GM06990 (cell line): ENCODE measurements around the gene KLC4.

Source experiments
- DNase-seq: peaks from one replicate; pipeline ENCODE4 v3.0.0-alpha.2; 2011; ENCODE audit not compliant: insufficient read length; ENCODE audit errors: extremely low read depth
- H3K27me3 ChIP-seq: replicated peaks from 2 replicates; pipeline ENCODE4 v1.6.0; 2011; ENCODE audit warnings: low read length; ENCODE audit not compliant: control insufficient read depth, insufficient read depth
- H3K36me3 ChIP-seq: 2 replicates; pipeline ENCODE4 v1.5.1; 2011; ENCODE audit warnings: low read length; ENCODE audit not compliant: control insufficient read depth, insufficient read depth
- H3K4me3 ChIP-seq: replicated peaks from 2 replicates; pipeline ENCODE4 v1.5.1; 2011; ENCODE audit warnings: low read depth, mild to moderate bottlenecking, control low read depth, low read length
- TF ChIP-seq, protein P1 (sequence below): IDR thresholded peaks from 2 replicates; pipeline ENCODE4 v1.5.1; 2011; ENCODE audit warnings: low read length, control low read depth, mild to moderate bottlenecking, inconsistent platforms; ENCODE audit not compliant: insufficient read depth, poor library complexity, severe bottlenecking

Gene KLC4

DNA sequence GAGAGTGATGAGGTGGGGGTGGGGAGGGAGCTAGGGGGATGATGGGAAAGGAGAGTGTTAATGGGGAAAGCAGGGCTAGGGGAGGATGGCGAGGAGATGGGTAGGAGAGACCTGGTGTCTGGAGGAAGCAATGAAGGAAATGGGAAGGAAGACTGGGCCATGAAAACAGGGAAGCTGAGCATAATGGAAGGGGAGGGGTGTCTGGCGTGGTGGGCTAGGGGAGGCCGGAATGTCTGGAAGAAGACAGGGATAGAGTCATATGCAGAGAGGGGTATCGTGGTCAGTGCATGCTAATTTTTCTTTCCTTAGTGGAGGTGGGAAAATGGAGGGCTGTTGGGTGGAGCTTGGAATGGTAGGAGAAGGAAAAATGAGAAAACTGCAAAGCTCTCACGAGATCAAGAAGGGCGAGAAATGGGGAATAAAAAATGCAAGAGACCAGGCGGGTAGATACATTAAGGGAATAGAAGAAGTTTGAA, 45.0 kb upstream of the KLC4 start:
- peaks cover 26% of the 10 kb centered on the region for H3K36me3 ChIP-seq
- H3K4me3 ChIP-seq, result peak overlapping the region; percentile 65
- TF ChIP-seq, protein P1, sequence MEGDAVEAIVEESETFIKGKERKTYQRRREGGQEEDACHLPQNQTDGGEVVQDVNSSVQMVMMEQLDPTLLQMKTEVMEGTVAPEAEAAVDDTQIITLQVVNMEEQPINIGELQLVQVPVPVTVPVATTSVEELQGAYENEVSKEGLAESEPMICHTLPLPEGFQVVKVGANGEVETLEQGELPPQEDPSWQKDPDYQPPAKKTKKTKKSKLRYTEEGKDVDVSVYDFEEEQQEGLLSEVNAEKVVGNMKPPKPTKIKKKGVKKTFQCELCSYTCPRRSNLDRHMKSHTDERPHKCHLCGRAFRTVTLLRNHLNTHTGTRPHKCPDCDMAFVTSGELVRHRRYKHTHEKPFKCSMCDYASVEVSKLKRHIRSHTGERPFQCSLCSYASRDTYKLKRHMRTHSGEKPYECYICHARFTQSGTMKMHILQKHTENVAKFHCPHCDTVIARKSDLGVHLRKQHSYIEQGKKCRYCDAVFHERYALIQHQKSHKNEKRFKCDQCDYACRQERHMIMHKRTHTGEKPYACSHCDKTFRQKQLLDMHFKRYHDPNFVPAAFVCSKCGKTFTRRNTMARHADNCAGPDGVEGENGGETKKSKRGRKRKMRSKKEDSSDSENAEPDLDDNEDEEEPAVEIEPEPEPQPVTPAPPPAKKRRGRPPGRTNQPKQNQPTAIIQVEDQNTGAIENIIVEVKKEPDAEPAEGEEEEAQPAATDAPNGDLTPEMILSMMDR, result no peak
- H3K27me3 ChIP-seq, result no peaks in the 10 kb centered on the region
- DNase-seq, result no peak

DNA sequence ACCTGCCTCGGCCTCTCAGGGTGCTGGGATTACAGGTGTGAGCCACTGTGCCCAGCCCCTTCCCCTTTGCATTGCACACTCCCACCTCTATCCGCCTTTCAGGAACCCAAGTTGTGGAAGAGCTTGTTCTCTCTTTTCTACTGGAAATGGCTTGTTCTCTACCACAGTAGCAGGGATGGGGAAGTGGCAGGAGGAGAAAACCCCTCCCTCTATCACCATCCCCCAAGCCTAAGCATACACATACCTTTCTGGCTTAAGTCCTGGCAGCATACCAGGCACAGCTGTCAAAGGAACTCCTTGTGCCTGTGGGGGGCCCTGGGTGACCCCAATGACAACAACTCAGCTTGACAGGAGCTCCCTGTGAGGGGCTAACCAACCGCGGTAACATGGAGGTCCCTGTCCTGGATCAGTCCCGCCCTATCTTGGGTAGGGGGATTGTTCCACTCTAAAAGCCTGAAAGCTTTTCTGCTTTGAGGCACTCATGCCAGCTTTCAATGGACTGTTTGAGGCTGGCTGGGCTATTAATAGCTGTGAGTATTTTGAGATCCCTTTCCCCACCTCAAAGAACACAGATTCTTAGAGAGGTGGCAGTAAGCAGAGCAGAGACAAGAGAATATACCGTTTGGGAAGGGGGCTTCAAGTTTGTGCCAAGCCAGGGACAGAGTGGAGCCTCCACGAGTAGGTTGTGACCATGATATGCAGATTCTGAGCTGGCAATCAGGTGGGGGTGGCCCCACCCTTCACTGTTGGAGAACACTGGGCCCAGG, 43.1 kb upstream of the KLC4 start:
- H3K27me3 ChIP-seq, result no peaks in the 10 kb centered on the region
- no peak overlapping the region for H3K4me3 ChIP-seq
- no peak for DNase-seq
- TF ChIP-seq, protein P1, result no peak
- H3K36me3 ChIP-seq, result peaks cover 18% of the 10 kb centered on the region

DNA sequence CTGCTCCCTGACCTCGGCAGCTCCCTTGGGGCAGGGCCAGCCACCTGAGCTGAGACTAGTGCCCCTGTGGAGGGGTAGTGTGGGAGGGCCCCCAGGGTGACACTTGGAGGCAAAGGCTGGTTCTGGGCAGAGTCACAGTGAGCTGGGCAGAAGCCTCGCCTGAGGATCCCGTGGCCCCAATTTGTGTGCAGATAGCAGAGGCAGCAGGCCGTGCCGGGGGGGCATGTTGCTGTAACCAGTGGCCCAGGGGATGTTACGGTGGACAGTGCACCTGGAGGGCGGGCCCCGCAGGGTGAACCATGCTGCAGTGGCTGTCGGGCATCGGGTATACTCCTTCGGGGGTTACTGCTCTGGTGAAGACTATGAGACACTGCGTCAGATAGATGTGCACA, 42.5 kb upstream of the KLC4 start:
- no peak for DNase-seq
- H3K4me3 ChIP-seq, result no peak overlapping the region
- H3K36me3 ChIP-seq, result peaks cover 14% of the 10 kb centered on the region
- TF ChIP-seq, protein P1, result no peak
- H3K27me3 ChIP-seq, result no peaks in the 10 kb centered on the region

DNA sequence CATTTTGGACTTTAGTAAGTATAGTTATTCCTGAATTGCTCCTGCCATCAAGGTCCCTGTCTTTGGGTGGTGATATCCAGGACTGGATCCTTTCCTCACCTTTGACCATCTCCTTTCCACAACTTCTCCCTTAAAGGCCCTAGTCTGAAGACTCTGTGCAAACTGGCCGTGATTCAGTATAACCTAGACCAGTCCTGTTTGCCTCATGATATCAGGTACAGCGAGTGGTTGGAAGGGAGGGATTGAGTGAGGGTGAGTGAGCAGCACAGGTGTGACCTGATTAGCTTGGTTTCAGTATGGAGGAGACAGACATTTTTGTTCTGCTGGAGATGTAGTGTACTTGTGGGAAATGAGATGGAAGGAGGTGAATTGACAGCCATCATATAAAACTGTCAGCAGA, 40.3 kb upstream of the KLC4 start:
- TF ChIP-seq, protein P1, result no peak
- Histone ChIP-seq H3K27me3 (no peaks in the 10 kb centered on the region), H3K4me3 (no peak overlapping the region), H3K36me3 (peaks cover 11% of the 10 kb centered on the region)
- DNase-seq, result no peak

DNA sequence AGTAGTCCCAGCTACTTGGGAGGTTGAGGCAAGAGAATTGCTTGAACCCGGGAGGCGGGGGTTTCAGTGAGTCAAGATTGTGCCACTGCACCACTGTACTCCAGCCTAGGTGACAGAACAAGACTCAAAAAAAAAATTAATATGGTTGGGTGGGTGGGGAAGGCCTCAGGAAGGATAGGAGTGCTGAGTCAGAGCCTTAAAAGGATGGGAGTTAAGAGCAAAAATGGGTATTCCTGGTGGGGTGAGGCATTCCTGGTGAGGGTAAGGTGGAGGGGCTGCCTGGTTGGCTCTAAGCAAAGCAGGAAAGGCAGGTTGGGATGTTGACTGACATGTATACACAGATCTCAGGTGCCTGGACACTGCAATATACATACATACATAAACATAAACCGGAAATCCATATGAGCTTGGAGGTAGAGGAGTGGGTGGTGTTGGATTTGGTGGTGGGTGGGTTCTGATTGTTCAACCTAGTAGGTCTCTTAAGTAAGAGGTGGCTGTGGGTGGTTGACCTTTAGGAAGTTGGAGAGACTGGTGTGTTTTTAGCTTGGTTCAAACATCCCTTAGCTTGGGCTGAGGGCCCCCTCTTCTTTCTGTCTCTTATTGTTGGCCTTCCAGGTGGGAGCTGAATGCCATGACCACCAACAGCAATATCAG, 39.3 kb upstream of the KLC4 start:
- Histone ChIP-seq H3K36me3 (peaks cover 15% of the 10 kb centered on the region), H3K4me3 (no peak overlapping the region), H3K27me3 (no peaks in the 10 kb centered on the region)
- TF ChIP-seq, protein P1, result no peak
- DNase-seq, result no peak

DNA sequence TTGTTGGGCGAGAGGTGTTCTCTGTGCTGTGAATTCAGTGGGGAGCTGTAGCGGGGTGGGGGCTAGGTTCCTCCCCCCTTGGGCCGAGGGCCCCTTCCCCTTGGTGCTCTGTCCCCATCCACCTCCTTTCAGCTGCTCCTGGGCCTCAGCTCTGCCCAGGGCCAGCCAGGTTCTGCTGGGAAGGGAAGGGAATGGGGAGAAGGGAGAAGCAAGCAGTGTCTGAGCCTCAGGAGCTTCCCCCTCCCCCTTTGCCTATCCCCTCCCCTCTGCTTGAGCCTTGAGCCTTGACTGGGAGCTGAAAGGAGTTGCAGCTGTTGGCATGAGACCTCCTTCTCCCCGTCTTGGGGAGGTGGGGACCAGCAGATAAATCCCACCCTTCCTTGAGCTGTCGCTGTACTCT, 38.6 kb upstream of the KLC4 start:
- H3K27me3 ChIP-seq, result no peaks in the 10 kb centered on the region
- peaks cover 15% of the 10 kb centered on the region for H3K36me3 ChIP-seq
- peak overlapping the region; percentile 86 for H3K4me3 ChIP-seq
- DNase-seq, result no peak
- TF ChIP-seq, protein P1, result no peak
